Measurements from ENCODE around the gene SPHK1.
"Not testable (repeated sequence)": the region's sequence is repeated elsewhere in the genome, so short reads cannot be mapped to it uniquely, and the experiment has no call there.

SPHK1 gene

GRCh38 chr17:76384222-76384986, at the start of gene SPHK1:
SPHK1 (plus strand) TSS chr17:76384609; CDS start chr17:76385645, 1,036 bp downstream.
- Histone ChIP-seq H3K36me3 (ENCODE audit: control insufficient read depth, low read depth, low read length) (no peaks in the 10 kb centered on the region), H3K27ac (ENCODE audit: low read length) (no peak within 1 kb of the TSS), H3K4me1 (ENCODE audit: control insufficient read depth, low read depth, low read length) (peaks cover 13% of the 10 kb centered on the region), H3K9me3 (ENCODE audit: control insufficient read depth, low read depth, low read length) (no peaks in the 10 kb centered on the region), H3K27me3 (ENCODE audit: control insufficient read depth, insufficient read depth, low read length) (peaks cover 55% of the 10 kb centered on the region), H3K4me3 (ENCODE audit: low read length) (peak within 1 kb of the TSS; percentile 70), H3K9ac (ENCODE audit: low read length) (no peak within 1 kb of the TSS)

- H3K27ac ChIP-seq (ENCODE audit: low read length) = no peak overlapping the region
- H3K4me1 ChIP-seq (ENCODE audit: control insufficient read depth, low read depth, low read length) = no peaks in the 10 kb centered on the region
- no peaks in the 10 kb centered on the region for H3K27me3 ChIP-seq (ENCODE audit: control insufficient read depth, insufficient read depth, low read length)
- H3K9ac ChIP-seq (ENCODE audit: low read length) = no peak overlapping the region
- H3K9me3 ChIP-seq (ENCODE audit: control insufficient read depth, low read depth, low read length) = no peaks in the 10 kb centered on the region
- H3K4me3 ChIP-seq (ENCODE audit: low read length) = no peak overlapping the region
- peaks cover 7% of the 10 kb centered on the region for H3K36me3 ChIP-seq (ENCODE audit: control insufficient read depth, low read depth, low read length)
Measured at GRCh38 chr17:76335716-76336381, 48.6 kb upstream of the SPHK1 start.

GRCh38 chr17:76336756-76337412, 47.5 kb upstream of the SPHK1 start:
- no peak overlapping the region for H3K9ac ChIP-seq (ENCODE audit: low read length)
- no peaks in the 10 kb centered on the region for H3K27me3 ChIP-seq (ENCODE audit: control insufficient read depth, insufficient read depth, low read length)
- no peaks in the 10 kb centered on the region for H3K4me1 ChIP-seq (ENCODE audit: control insufficient read depth, low read depth, low read length)
- no peak overlapping the region for H3K27ac ChIP-seq (ENCODE audit: low read length)
- no peaks in the 10 kb centered on the region for H3K9me3 ChIP-seq (ENCODE audit: control insufficient read depth, low read depth, low read length)
- no peaks in the 10 kb centered on the region for H3K36me3 ChIP-seq (ENCODE audit: control insufficient read depth, low read depth, low read length)
- no peak overlapping the region for H3K4me3 ChIP-seq (ENCODE audit: low read length)

- no peak overlapping the region for H3K9ac ChIP-seq (ENCODE audit: low read length)
- no peaks in the 10 kb centered on the region for H3K9me3 ChIP-seq (ENCODE audit: control insufficient read depth, low read depth, low read length)
- no peak overlapping the region for H3K27ac ChIP-seq (ENCODE audit: low read length)
- no peaks in the 10 kb centered on the region for H3K4me1 ChIP-seq (ENCODE audit: control insufficient read depth, low read depth, low read length)
- no peak overlapping the region for H3K4me3 ChIP-seq (ENCODE audit: low read length)
- H3K27me3 ChIP-seq (ENCODE audit: control insufficient read depth, insufficient read depth, low read length) = no peaks in the 10 kb centered on the region
- H3K36me3 ChIP-seq (ENCODE audit: control insufficient read depth, low read depth, low read length) = no peaks in the 10 kb centered on the region
Measured at GRCh38 chr17:76337413-76337777, 47.0 kb upstream of the SPHK1 start.

GRCh38 chr17:76341301-76341700, 43.1 kb upstream of the SPHK1 start:
- H3K36me3 ChIP-seq (ENCODE audit: control insufficient read depth, low read depth, low read length) = peaks cover 8% of the 10 kb centered on the region

GRCh38 chr17:76343106-76343505, 41.3 kb upstream of the SPHK1 start:
- Histone ChIP-seq H3K9ac (ENCODE audit: low read length) (no peak overlapping the region), H3K9me3 (ENCODE audit: control insufficient read depth, low read depth, low read length) (no peaks in the 10 kb centered on the region), H3K27ac (ENCODE audit: low read length) (no peak overlapping the region), H3K36me3 (ENCODE audit: control insufficient read depth, low read depth, low read length) (peaks cover 12% of the 10 kb centered on the region), H3K4me3 (ENCODE audit: low read length) (no peak overlapping the region), H3K4me1 (ENCODE audit: control insufficient read depth, low read depth, low read length) (no peaks in the 10 kb centered on the region), H3K27me3 (ENCODE audit: control insufficient read depth, insufficient read depth, low read length) (no peaks in the 10 kb centered on the region)

More at GRCh38 chr17:76341301-76341700, 43.1 kb upstream of the SPHK1 start:
- no peaks in the 10 kb centered on the region for H3K27me3 ChIP-seq (ENCODE audit: control insufficient read depth, insufficient read depth, low read length)
- no peak overlapping the region for H3K4me3 ChIP-seq (ENCODE audit: low read length)
- H3K9ac ChIP-seq (ENCODE audit: low read length) = no peak overlapping the region
- H3K9me3 ChIP-seq (ENCODE audit: control insufficient read depth, low read depth, low read length) = no peaks in the 10 kb centered on the region
- H3K27ac ChIP-seq (ENCODE audit: low read length) = no peak overlapping the region
- no peaks in the 10 kb centered on the region for H3K4me1 ChIP-seq (ENCODE audit: control insufficient read depth, low read depth, low read length)

- H3K27me3 ChIP-seq (ENCODE audit: control insufficient read depth, insufficient read depth, low read length) = no peaks in the 10 kb centered on the region
- peaks cover 12% of the 10 kb centered on the region for H3K36me3 ChIP-seq (ENCODE audit: control insufficient read depth, low read depth, low read length)
- H3K4me1 ChIP-seq (ENCODE audit: control insufficient read depth, low read depth, low read length) = no peaks in the 10 kb centered on the region
- H3K27ac ChIP-seq (ENCODE audit: low read length) = no peak overlapping the region
- no peak overlapping the region for H3K4me3 ChIP-seq (ENCODE audit: low read length)
- no peak overlapping the region for H3K9ac ChIP-seq (ENCODE audit: low read length)
- no peaks in the 10 kb centered on the region for H3K9me3 ChIP-seq (ENCODE audit: control insufficient read depth, low read depth, low read length)
Measured at GRCh38 chr17:76345377-76345974, 38.9 kb upstream of the SPHK1 start.

- H3K36me3 ChIP-seq (ENCODE audit: control insufficient read depth, low read depth, low read length) = peaks cover 12% of the 10 kb centered on the region
- not testable (repeated sequence) for H3K27ac ChIP-seq (ENCODE audit: low read length); H3K4me1 ChIP-seq (ENCODE audit: control insufficient read depth, low read depth, low read length); H3K27me3 ChIP-seq (ENCODE audit: control insufficient read depth, insufficient read depth, low read length); H3K4me3 ChIP-seq (ENCODE audit: low read length); H3K9ac ChIP-seq (ENCODE audit: low read length); H3K9me3 ChIP-seq (ENCODE audit: control insufficient read depth, low read depth, low read length)
Measured at GRCh38 chr17:76346936-76347335, 37.5 kb upstream of the SPHK1 start.

- H3K27me3 ChIP-seq (ENCODE audit: control insufficient read depth, insufficient read depth, low read length) = no peaks in the 10 kb centered on the region
- H3K4me3 ChIP-seq (ENCODE audit: low read length) = no peak overlapping the region
- H3K27ac ChIP-seq (ENCODE audit: low read length) = no peak overlapping the region
- H3K9me3 ChIP-seq (ENCODE audit: control insufficient read depth, low read depth, low read length) = no peaks in the 10 kb centered on the region
- peaks cover 8% of the 10 kb centered on the region for H3K36me3 ChIP-seq (ENCODE audit: control insufficient read depth, low read depth, low read length)
- H3K4me1 ChIP-seq (ENCODE audit: control insufficient read depth, low read depth, low read length) = peaks cover 3% of the 10 kb centered on the region
- no peak overlapping the region for H3K9ac ChIP-seq (ENCODE audit: low read length)
Measured at GRCh38 chr17:76350463-76350862, 33.9 kb upstream of the SPHK1 start.

- H3K27ac ChIP-seq (ENCODE audit: low read length) = no peak overlapping the region
- H3K27me3 ChIP-seq (ENCODE audit: control insufficient read depth, insufficient read depth, low read length) = no peaks in the 10 kb centered on the region
- H3K36me3 ChIP-seq (ENCODE audit: control insufficient read depth, low read depth, low read length) = peaks cover 1% of the 10 kb centered on the region
- H3K4me3 ChIP-seq (ENCODE audit: low read length) = no peak overlapping the region
- H3K9me3 ChIP-seq (ENCODE audit: control insufficient read depth, low read depth, low read length) = no peaks in the 10 kb centered on the region
- H3K4me1 ChIP-seq (ENCODE audit: control insufficient read depth, low read depth, low read length) = peaks cover 3% of the 10 kb centered on the region
- H3K9ac ChIP-seq (ENCODE audit: low read length) = no peak overlapping the region
Measured at GRCh38 chr17:76351526-76352071, 32.8 kb upstream of the SPHK1 start.

- Histone ChIP-seq H3K4me3 (ENCODE audit: low read length) (peak overlapping the region; percentile 77), H3K27me3 (ENCODE audit: control insufficient read depth, insufficient read depth, low read length) (no peaks in the 10 kb centered on the region), H3K36me3 (ENCODE audit: control insufficient read depth, low read depth, low read length) (no peaks in the 10 kb centered on the region), H3K4me1 (ENCODE audit: control insufficient read depth, low read depth, low read length) (peaks cover 3% of the 10 kb centered on the region), H3K9me3 (ENCODE audit: control insufficient read depth, low read depth, low read length) (no peaks in the 10 kb centered on the region), H3K9ac (ENCODE audit: low read length) (peak overlapping the region; percentile 93), H3K27ac (ENCODE audit: low read length) (no peak overlapping the region)
Measured at GRCh38 chr17:76353004-76353598, 31.3 kb upstream of the SPHK1 start.

All from iPS-18a (cell line).